C1 segment of cervical spinal cord (tissue), 14 donors: Measurements from ENCODE around the gene TMIGD3.

Source experiments
- DNase-seq, 14 donors: peaks; one replicate each; lab custom pipeline; 2025; lab: John Stamatoyannopoulos, UW

The TMIGD3 gene

DNA sequence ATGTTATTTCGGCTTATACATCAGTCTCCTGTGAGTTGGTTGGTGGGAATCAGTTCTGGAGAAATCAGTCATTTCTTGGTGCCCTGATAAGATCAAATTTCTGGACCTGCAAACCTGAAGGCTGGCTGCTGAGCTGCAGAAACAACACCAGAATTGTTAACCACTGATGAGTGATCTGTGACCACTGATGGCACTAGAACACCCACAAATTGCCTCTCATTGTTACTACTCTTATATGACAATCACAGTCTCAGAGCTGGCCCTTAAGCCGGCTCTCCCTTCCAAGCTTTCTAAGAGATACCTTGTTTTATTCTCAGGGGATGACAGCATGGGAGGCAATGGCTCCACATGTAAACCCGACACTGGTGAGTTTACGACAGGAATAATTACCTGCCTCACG is 27.7 kb downstream of the TMIGD3 start:
- DNase-seq: no peak

DNA sequence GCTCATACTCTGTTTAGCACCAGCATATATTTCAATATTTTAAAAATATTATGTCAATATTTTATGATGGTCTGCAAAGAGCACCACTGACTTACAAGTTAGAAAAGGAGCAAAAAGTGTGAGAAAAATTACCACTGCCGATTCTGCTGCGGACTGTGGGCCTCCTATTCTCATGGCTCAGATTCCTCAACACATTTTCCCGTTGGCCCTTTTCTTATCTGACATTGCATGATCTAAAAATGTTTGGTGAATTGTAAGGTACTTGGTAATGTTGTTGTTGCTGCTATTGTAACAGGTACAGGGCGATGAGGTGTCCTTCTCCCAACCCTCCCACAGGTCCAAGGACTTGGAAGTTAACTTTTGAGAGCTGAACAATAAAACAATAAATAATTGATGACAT is 28.9 kb downstream of the TMIGD3 start:
- no peak for DNase-seq

DNA sequence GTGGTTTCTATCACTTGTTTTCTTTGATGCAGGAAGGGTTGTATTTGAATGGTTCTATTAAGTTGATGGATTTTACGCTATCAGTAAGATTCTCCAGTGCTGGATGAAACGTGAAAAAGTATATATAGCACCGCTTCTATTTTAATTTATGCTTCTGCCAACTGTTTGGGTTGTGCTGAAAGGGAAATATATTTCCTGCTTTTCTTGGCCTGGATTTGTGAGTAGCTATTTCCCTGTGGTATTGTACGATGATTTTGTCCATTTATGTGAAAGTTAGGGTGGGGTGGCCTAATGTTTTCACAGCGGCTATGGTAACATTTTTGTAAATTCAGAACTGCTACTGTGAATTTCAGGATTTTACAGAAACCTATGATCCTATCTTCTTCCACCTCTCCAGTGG is 29.3 kb downstream of the TMIGD3 start:
- no peak for DNase-seq

DNA sequence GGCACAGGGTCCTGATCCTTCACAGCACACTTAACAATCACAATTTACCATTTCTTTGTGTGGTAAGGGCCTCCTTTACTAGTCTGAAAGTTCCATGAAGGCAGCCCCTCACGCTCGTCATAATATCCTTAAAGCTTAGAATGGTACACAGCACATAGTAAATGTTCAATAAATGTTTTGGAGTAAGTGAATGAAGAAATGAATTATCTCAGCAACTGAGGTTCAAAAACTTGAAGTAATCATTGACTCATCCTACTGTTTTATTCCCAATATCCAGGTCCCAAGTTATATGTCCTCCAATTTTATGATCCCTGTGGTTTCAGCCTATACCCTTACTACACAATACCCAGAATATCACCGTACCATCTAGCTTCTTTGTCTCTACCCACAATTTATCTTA is 31.9 kb downstream of the TMIGD3 start:
- no peak for DNase-seq

DNA sequence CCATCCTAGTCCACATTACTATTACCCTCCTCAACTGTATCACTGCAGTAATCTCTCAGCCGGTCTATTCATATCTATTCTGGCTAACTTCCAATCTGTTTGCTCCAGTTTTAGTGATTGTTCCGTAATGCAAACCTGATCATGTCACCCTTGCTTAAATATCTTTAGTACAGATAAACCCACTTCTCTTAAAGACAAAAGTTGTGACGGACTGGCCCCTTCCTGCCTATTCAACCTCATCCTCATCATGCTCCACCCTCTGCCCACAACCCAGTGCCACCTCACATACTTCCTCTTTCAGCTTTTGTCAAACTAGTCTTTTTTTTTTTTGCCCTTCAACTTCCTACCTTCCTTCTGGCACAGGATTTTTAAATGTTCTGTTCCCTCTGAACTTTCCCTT is 32.4 kb downstream of the TMIGD3 start:
- peak in 2 of 14 donors; percentile 22 to 23 for DNase-seq

DNA sequence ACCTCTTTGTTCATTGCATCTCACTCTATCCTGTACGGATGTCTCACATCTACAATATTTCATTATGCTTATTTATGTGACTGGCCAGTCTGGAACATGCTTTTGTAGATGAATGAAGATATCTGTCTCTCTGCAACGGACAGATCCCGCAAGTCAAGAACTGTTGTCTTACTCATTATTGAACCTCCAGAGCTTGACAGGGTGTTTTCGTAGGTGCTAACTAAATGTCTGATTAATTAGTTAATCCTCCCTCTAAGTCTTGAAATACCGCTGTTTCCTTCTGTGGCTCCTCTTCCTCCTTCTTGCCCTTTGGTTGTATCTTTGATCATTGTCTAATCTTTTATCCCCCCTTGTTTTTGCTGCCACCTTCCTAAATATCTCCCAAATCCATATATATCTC is 32.8 kb downstream of the TMIGD3 start:
- no peak for DNase-seq

DNA sequence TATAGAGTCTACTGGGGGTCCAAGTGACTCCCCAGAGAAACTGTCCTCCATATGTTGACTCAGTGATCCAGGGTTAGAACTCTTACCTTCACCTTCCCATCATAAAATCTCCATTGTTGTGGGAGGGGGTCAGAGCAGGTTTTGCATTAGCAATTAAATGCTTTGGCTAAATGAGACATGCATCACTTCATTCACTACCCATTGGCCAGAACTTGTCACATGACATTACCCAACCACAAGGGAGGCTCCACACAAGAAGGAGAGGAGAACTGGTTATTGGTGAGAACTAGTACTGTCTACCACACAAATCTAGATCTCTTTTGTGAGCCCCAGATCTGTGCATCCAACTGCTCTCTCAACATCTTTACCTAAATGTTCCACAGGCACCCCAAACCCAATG is 33.9 kb downstream of the TMIGD3 start:
- DNase-seq: no peak

DNA sequence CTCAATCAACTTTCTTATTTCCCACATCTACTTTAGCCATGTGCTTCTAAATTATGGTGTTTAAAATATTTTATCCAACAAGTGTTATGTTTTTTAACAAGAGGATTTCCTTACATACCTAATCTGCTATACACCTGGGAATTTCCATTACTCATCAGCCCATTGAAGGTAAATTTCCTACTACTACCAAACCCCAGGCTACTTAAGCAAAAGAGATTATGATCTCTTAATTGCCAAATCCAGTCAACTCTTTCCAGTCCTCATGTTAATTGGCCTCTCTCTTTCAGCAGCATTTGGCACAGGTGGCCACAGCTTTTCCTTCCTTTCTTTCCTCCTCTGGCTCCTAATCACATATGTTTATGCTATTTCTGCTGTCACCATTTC is 34.7 kb downstream of the TMIGD3 start:
- DNase-seq: no peak

DNA sequence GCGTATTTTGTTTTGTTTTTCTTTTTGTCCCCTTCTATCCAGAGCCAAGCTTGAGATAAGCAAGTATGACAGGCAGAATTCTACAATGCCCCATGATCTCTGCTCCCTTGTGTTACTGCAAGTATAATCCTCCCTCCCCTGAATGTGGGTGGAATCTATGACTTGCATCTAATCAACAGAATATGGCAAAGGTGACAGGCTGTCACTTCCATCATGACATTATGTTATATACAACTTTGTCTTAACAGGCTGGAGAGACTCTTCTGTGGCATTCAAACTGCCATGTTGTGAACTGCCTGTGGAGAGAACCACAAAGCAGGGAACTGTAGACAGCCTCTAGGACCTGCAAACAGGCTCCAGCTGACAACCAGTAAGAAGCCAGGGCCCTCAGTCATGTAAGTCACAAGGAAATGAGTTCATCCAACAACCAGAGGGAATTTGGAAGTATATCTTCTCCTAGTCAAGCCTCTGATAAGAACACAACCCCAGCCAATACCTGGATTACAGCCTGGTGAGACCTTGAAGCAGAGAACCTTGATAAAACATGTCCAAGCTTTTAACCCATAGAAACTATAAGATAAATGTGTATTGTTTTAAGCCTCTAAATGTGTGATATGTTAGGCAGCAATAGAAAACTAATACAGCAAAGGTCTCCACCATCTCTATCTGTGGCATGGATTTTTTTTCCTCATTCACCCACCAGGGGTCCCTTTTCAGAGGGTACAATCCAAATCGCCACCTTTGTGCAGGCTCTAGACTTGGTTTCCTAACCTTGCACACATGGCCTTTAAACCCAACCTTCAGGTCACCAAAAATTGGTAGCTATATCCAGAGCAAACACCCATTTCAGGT is 35.3 kb downstream of the TMIGD3 start:
- DNase-seq: no peak

DNA sequence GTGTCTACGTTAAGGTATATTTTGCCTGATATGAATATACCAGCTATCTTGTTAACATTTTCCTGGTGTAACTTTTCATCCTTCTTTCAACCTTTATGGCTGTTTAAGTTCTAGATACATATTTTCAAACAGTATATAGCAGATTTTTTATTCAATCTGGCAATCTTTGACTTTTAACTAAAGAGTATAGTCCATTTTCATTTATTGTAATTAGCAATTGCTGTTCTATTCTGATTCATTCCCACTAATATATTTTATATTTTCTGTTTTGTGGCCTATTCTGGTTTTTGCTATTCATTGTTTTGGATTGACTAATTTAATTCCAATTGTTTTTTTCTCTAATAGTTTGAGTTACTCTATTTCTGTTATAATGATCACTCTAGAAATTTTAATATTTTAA is 37.0 kb downstream of the TMIGD3 start:
- DNase-seq: no peak

DNA sequence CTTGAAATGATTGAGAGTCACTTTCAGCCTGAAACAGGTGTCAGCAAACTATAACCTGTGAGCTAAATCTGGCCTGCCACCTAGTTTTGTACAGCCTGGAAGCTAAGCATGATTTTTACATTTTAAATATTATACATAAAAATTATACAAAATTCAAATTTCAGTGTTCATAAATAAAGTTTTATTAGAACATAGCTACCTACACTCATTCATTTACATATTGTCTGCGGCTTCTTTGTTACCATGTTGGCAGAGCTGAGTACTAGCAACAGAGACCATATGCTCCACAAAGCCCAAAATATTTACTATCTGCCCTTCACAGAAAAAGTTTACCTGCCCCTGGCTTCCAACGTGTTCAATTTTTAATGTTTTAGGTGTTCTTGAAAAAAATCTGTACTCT is 37.7 kb downstream of the TMIGD3 start:
- no peak for DNase-seq

DNA sequence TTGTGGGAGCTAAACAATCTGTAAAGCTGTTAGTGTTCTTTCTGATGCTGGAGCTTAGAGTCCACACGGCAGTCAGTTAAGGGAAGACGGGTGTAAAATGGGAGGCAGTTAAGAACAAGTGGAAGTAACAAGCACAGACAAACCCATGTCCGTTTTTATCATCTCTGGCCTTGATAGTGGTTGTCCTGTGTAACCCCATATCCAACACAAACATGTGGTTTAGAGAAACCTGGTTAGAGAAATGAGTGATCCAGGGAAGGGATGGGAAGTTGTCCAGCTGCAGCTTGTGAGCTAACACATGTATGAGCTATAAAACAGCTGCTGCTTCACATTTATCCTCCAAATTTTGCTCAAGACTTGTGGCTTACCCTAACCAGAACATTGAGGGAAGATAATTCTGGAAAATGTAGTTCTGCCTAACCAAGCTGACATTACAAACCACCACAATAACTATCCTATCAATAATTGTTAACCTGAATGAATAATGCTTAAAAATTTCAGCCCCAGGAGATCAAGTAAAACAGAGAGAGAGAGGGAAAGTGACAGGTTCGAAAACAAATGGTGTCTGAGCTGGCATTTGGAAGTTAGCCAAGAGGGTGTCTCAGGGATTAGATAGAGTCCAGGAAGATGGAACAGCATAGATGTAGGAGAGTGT is 40.3 kb downstream of the TMIGD3 start:
- no peak for DNase-seq

DNA sequence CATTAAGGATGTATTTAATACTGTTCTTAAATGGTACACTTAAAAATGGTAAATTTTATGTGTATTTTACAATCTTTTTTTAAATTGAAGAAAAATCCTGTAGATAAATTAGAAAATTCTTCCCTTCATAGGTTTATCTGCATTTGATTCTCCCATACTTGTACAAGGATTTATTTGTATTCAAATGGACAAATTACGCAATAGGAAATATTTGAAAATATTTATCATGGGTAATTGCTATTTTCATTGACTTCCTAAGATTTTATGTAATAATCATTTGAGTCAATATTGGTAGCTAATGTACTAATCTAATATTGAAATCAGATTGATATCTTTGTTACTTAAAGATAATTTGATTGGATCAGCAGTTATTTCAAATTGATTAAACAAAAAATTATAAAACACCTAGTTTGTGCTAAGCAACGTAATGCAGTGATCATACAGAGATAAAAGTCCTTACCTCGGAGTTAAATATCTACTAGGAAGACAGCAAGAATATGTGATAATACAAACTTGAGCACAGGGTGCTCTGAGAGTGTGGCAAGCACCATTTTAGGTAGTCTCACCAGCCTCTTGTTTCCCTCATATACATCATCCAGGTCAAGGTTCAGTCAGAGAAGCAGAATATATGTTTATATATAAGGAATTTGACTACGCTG is 40.9 kb downstream of the TMIGD3 start:
- DNase-seq: no peak

DNA sequence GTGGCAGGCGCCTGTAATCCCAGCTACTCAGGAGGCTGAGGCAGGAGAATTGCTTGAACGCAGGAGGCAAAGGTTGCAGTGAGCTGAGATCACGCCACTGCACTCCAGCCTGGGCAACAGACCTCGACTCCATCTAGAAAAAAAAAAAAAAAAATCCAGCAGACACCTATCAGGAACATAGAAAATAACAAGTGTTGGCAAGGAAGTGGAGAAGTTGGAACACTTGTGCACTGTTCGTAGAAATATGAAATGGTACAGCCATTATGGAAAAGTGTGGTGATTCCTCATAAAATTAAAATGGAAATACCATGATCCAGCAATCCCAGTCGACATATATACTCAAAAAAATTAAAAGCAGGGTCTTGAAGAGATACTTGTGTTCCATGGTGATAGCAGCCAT is 41.7 kb downstream of the TMIGD3 start:
- no peak for DNase-seq

DNA sequence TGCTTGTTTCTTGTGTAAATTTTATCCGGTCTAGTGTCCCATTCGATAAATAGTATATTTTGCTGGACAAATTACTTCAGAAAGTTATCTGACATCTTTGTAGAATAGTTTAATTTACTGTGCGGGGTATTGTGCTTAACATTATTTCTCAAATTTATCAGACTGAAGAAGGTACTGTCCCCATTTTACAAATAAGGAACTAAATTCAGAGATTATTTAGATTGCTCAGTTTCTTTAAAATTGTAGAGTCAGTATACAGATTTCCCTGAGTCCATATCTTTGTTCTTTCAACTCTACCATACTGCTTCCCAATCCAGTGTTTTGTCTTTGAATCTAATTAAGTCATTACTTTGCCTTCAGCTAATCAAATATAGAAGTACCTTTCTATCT is 47.8 kb downstream of the TMIGD3 start:
- no peak for DNase-seq

DNA sequence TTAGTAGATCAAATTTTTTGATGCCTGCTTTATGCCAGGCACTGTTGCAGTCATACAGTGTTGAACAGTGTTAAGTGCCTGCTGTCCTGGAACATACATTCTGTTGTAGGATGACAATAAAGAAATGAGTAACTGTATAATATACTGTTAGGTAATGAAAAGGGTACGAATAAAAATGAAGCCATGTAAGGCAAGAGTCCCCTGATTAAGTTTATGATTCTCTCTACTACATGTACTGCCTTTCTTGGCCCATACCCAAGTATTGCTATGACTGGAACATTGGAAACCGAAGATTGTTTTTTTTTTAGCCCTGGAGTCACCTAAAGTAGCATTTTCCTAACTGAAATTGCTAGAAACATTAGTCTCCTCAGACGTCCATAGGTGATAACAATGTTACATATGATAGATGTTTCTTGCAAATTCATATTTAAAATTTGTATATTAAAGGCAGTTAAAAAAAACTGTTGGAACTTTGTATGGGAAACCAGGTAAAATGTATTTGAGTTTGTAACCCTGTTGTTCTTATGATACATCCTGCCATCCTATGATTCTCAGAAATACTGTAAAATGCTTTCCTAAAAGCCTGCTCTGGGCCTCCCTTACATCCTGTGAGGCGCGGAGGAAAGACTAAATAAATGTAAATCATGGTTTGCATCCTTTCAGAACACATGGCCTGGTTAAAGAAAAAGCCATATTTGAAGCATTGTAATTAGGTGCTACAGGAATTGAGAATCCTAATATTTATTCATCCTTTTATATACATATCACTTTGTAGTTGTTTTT is 48.4 kb downstream of the TMIGD3 start:
- DNase-seq: no peak

DNA sequence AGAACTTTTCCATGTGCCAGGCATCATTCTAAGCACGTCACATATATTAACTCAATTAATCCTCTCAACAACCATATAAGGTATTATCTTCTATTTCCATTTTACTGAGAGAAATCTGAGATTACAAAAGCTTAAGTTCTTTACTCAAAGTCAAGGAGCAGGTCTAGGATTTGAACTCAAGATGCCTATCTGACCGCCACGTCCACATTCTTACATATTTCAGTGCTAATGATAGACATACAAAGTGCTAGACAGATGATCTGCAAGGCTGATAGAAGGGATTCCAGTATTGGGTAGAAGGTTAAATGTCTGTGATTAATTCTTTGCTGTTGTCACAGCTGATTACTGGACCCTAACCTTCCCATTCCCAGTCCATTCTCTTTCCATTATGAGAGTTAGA is 49.7 kb downstream of the TMIGD3 start:
- no peak for DNase-seq

DNA sequence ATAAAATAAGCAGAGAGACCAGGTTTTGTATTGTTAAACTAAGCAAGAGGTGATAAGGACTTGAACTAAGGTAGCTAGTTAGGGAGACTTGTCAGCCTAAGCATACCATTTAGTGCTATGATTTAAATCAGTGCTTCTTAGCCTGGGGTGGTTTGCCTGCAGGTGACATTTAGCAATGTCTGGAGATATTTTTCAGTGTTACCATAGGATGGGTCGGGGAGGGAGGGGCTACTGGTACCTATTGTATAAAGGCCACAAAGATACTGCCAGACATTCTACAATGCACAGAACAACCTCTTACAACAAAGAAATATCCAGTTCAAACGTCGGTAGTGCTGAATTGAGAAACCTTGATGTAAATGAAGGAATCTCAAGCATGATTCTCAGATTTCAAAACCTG is 50.9 kb downstream of the TMIGD3 start:
- no peak for DNase-seq

DNA sequence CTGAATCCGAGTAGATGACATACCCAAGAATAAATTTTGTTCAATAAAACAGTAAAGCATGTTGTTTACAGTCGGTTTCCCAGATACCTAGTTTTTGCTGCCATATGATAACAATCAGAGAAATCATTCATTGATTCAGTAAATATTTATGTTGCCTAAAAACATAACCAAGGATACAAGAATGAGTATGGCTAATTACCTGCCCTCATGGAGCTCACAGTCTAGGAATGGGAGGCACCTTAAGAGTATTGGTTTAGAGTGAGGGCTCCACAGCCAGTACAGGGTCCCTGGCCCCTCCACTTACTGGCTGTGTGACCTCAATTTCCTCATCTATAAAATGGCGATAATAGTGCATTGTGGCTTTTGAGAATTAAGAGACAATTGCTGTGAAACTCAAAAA is 53.2 kb downstream of the TMIGD3 start:
- DNase-seq: no peak

DNA sequence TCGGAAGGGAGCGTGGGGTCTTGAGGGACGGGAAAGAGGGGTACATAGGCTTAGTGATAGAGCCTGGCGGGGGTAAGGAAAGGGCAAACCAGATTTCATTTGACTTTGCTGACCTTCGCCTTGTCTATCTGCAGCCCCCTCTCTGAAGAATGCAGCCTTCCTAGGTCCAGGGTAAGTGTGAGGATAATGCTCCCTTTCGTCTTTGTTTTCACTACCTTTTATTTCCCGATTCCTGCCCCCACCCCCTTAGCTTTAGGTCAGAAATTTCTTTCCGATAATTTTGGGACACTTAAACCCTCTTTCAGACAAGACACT is 53.8 kb downstream of the TMIGD3 start:
- DNase-seq: no peak

DNA sequence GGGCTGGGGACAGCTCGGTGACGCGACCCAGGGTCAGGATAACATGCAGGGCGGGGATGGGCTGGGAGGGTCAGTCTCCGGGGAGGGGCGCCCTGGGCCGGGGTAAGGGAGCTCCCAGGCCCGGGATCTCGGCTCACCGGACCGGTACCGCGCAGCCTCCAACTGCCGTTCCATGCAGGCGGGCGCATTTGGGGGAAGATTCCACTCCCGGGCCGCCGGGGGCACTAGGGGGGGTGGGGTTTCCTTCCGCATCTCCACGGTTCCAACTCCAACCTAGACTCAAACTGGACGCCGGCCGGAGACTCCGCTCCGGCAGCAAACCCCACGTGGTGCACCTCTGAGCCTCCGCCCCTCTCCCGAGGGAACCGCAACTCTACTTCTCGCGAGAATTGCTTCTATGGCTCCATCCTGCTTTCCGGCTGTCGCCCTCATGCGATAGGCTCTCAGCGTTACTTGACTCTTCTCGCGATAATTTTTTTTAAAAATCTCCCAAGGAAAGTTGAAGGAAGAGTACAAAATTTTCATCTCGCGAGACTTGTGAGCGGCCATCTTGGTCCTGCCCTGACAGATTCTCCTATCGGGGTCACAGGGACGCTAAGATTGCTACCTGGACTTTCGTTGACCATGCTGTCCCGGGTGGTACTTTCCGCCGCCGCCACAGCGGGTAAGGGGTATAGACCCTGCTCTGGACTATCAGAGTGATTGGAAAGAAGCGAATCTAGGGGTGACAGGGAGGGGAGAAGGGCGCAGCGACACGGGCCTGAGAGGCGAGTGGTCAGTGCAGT is 54.3 kb downstream of the TMIGD3 start, which contains the start of the genes ATP5PB and WDR77:
ATP5PB (plus strand) TSS at position 547 of the 785 bp plus-strand sequence; CDS start at position 625, 78 bp downstream.
WDR77 (minus strand) TSS at position 339 of the 785 bp plus-strand sequence; CDS start at position 252, 87 bp downstream.
- peak; percentile 47 to 98 (median 90) for DNase-seq
